Measurements from ENCODE around the gene CDH4. TPM values are rescaled to one million over a fixed set of nuclear protein-coding genes. Genes with fewer than 3 reads are reported as not detected.

The CDH4 gene
- total RNA-seq, 4 donors from 2014 or later: under 0.01 to 0.56 (median 0.19) TPM; not detected in 1

GRCh38 chr20:61280217-61280980, 28.3 kb downstream of the CDH4 start:
- ATAC-seq (ENCODE audit: low FRiP score) (no peak), DNase-seq (ENCODE audit: low spot score) (no peak)
- no peak for TF ChIP-seq CTCF (IDR thresholded peaks at IDR 0.05)

- ATAC-seq (ENCODE audit: low FRiP score) (no peak), DNase-seq (ENCODE audit: low spot score) (no peak)
- no peak for TF ChIP-seq CTCF (IDR thresholded peaks at IDR 0.05)
These were observed 29.3 kb downstream of the CDH4 start for GRCh38 chr20:61281286-61281795.

- DNase-seq (ENCODE audit: low spot score): no peak
- ATAC-seq (ENCODE audit: low FRiP score): no peak
- TF ChIP-seq CTCF (IDR thresholded peaks at IDR 0.05): no peak
These were observed 32.7 kb downstream of the CDH4 start for GRCh38 chr20:61284752-61285151.

- TF ChIP-seq CTCF (IDR thresholded peaks at IDR 0.05): no peak
- DNase-seq (ENCODE audit: low spot score): no peak
- ATAC-seq (ENCODE audit: low FRiP score): no peak
These were observed 33.1 kb downstream of the CDH4 start for GRCh38 chr20:61285152-61285645.

GRCh38 chr20:61285691-61286090, 33.6 kb downstream of the CDH4 start:
- ATAC-seq (ENCODE audit: low FRiP score) (no peak), DNase-seq (ENCODE audit: low spot score) (no peak)
- no peak for TF ChIP-seq CTCF (IDR thresholded peaks at IDR 0.05)

- ATAC-seq (ENCODE audit: low FRiP score) (no peak), DNase-seq (ENCODE audit: low spot score) (no peak)
These were observed 35.7 kb downstream of the CDH4 start for GRCh38 chr20:61287583-61288275.

More at GRCh38 chr20:61287583-61288275, 35.7 kb downstream of the CDH4 start:
- no peak for TF ChIP-seq CTCF (IDR thresholded peaks at IDR 0.05)
